22Rv1 (cell line): ENCODE data around the gene DDX18.

Experiments used
- ZFX ChIP-seq: fragments of 450-650 bp; IDR thresholded peaks from 2 replicates; pipeline ENCODE4 v1.6.1; 2017; ENCODE audit warnings: antibody characterized with exemption, borderline replicate concordance
- TF ChIP-seq, protein P1 (sequence below): fragments of 450-650 bp; IDR thresholded peaks from 2 replicates; pipeline ENCODE4 v1.5.1; 2017; ENCODE audit warnings: mild to moderate bottlenecking

GRCh38 chr2:117771969-117772630 is 42.4 kb upstream of the DDX18 start:
- TF ChIP-seq, protein P1, sequence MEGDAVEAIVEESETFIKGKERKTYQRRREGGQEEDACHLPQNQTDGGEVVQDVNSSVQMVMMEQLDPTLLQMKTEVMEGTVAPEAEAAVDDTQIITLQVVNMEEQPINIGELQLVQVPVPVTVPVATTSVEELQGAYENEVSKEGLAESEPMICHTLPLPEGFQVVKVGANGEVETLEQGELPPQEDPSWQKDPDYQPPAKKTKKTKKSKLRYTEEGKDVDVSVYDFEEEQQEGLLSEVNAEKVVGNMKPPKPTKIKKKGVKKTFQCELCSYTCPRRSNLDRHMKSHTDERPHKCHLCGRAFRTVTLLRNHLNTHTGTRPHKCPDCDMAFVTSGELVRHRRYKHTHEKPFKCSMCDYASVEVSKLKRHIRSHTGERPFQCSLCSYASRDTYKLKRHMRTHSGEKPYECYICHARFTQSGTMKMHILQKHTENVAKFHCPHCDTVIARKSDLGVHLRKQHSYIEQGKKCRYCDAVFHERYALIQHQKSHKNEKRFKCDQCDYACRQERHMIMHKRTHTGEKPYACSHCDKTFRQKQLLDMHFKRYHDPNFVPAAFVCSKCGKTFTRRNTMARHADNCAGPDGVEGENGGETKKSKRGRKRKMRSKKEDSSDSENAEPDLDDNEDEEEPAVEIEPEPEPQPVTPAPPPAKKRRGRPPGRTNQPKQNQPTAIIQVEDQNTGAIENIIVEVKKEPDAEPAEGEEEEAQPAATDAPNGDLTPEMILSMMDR = peak; percentile 39
- no peak for TF ChIP-seq ZFX
